GM19438 (cell line): ENCODE data around the gene ZNF256.

Experiments used
- ATAC-seq: cut with Tn5 transposase; IDR thresholded peaks from one replicate; pipeline ENCODE4 v1.9.1; 2021; ENCODE audit warnings: low read depth; ENCODE audit not compliant: unreplicated experiment

The ZNF256 gene

GRCh38 chr19:57947419-57948134 lies at the start of gene ZNF256:
Gene ZNF256, minus strand, starts transcription at chr19:57947706. Its CDS starts 232 bp downstream, at chr19:57947474.
- peak; percentile 87 for ATAC-seq

- ATAC-seq: no peak
These were observed 45.3 kb upstream of the ZNF256 start for GRCh38 chr19:57992841-57993240.

GRCh38 chr19:57978586-57979289 lies 31.2 kb upstream of the ZNF256 start:
- no peak for ATAC-seq

GRCh38 chr19:57974434-57974833 lies 26.9 kb upstream of the ZNF256 start, which contains the start of gene C19orf18:
Gene C19orf18, minus strand, starts transcription at chr19:57974534. Its CDS starts 102 bp downstream, at chr19:57974432.
- ATAC-seq: no peak

GRCh38 chr19:57964761-57965160 lies 17.3 kb upstream of the ZNF256 start:
- ATAC-seq: no peak

- ATAC-seq: no peak
These were observed 14.3 kb upstream of the ZNF256 start for GRCh38 chr19:57961785-57962184.

GRCh38 chr19:57954996-57955395 lies 7.5 kb upstream of the ZNF256 start:
- ATAC-seq: no peak

GRCh38 chr19:57949702-57950101 lies 2.2 kb upstream of the ZNF256 start:
- no peak for ATAC-seq

GRCh38 chr19:57949296-57949695 lies 1.8 kb upstream of the ZNF256 start:
- no peak for ATAC-seq

GRCh38 chr19:57947088-57947418 lies 453 bp downstream of the ZNF256 start:
- ATAC-seq: no peak

- no peak for ATAC-seq
These were observed 1.2 kb downstream of the ZNF256 start for GRCh38 chr19:57946316-57946715.

GRCh38 chr19:57941593-57941992 lies 5.9 kb downstream of the ZNF256 start:
- no peak for ATAC-seq

- ATAC-seq: no peak
These were observed 11.8 kb downstream of the ZNF256 start for GRCh38 chr19:57935731-57936130.

GRCh38 chr19:57934820-57935665 lies 12.5 kb downstream of the ZNF256 start, which contains the start of gene ZNF418:
Gene ZNF418, minus strand, starts transcription at chr19:57935402. Its CDS starts 1,580 bp downstream, at chr19:57933822.
- peak; percentile 90 for ATAC-seq

- no peak for ATAC-seq
These were observed 19.9 kb downstream of the ZNF256 start for GRCh38 chr19:57927587-57927986.

GRCh38 chr19:57916168-57916995 lies 31.1 kb downstream of the ZNF256 start, which contains the start of gene ZNF417:
Gene ZNF417, minus strand, starts transcription at chr19:57916592. Its CDS starts 181 bp downstream, at chr19:57916411.
- peak; percentile 93 for ATAC-seq

GRCh38 chr19:57914531-57914930 lies 33.0 kb downstream of the ZNF256 start:
- ATAC-seq: no peak

GRCh38 chr19:57907394-57907793 lies 40.1 kb downstream of the ZNF256 start:
- ATAC-seq: no peak

- no peak for ATAC-seq
These were observed 42.2 kb downstream of the ZNF256 start for GRCh38 chr19:57905258-57905657.

GRCh38 chr19:57903618-57904184 lies 43.8 kb downstream of the ZNF256 start:
- ATAC-seq: no peak
